ENCODE results near the gene USP47.

The USP47 gene, protein sequence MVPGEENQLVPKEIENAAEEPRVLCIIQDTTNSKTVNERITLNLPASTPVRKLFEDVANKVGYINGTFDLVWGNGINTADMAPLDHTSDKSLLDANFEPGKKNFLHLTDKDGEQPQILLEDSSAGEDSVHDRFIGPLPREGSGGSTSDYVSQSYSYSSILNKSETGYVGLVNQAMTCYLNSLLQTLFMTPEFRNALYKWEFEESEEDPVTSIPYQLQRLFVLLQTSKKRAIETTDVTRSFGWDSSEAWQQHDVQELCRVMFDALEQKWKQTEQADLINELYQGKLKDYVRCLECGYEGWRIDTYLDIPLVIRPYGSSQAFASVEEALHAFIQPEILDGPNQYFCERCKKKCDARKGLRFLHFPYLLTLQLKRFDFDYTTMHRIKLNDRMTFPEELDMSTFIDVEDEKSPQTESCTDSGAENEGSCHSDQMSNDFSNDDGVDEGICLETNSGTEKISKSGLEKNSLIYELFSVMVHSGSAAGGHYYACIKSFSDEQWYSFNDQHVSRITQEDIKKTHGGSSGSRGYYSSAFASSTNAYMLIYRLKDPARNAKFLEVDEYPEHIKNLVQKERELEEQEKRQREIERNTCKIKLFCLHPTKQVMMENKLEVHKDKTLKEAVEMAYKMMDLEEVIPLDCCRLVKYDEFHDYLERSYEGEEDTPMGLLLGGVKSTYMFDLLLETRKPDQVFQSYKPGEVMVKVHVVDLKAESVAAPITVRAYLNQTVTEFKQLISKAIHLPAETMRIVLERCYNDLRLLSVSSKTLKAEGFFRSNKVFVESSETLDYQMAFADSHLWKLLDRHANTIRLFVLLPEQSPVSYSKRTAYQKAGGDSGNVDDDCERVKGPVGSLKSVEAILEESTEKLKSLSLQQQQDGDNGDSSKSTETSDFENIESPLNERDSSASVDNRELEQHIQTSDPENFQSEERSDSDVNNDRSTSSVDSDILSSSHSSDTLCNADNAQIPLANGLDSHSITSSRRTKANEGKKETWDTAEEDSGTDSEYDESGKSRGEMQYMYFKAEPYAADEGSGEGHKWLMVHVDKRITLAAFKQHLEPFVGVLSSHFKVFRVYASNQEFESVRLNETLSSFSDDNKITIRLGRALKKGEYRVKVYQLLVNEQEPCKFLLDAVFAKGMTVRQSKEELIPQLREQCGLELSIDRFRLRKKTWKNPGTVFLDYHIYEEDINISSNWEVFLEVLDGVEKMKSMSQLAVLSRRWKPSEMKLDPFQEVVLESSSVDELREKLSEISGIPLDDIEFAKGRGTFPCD (N-terminal part only)

DNA sequence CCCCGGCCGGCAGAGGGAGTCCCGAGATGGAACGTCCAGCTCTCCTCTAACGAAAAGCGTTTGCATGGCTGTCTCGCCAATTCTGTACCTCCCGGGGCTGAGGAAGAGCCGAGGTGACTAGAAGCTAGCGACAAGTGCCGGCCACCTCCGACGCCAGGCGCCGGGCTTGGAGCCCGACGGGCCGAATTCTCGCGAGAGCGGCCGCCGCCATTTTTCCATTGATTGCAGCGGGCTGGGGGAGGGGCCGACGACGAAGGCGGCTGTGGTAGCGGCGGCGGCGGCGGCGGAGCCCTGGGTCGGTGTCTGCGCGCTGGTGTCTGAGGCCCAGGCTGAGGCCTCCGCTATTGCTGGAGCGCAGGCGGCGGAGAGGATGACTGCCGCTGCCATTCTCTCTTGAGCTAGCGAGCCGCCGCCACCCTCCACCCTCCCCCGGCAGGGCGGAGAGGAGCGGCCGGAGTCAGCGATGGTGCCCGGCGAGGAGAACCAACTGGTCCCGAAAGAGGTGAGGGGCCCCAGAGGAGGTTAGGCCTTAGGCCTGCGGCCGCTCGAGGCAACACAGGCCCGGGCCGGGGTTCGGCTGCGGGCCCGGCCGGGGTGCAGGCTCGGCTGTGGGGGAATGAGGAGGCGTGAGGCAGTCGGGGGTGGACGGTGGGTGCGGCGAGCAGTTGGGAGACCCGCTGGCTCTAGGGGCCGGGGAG is at the start of gene USP47:
Gene USP47 (plus strand): TSS at position 250 of the 698 bp plus-strand sequence. CDS start 214 bp downstream, at position 464.
- peak; percentile 82 to 93 (median 88) for DNase-seq (ENCODE audit: low read depth in 3 of 3)

DNA sequence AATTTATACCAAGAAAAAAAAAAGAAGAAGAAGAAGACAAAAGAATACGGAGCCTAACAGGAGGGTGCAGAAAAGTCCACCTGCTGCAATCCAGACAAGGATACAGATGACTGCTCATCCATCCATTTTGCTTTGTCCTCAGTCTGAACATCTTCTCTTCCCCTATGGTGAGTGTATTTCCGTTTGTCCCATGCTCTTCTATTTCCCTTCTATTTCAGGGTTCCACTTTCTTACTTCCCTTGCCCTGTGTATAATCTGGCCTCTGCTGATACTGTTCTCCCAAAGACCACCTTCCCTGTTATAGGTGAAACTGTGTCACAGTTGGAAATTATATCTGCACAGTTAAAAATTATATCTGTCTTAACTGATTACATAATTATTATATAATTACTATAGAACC is 48.7 kb upstream of the USP47 start:
- DNase-seq (ENCODE audit: low read depth in 3 of 3): no peak

DNA sequence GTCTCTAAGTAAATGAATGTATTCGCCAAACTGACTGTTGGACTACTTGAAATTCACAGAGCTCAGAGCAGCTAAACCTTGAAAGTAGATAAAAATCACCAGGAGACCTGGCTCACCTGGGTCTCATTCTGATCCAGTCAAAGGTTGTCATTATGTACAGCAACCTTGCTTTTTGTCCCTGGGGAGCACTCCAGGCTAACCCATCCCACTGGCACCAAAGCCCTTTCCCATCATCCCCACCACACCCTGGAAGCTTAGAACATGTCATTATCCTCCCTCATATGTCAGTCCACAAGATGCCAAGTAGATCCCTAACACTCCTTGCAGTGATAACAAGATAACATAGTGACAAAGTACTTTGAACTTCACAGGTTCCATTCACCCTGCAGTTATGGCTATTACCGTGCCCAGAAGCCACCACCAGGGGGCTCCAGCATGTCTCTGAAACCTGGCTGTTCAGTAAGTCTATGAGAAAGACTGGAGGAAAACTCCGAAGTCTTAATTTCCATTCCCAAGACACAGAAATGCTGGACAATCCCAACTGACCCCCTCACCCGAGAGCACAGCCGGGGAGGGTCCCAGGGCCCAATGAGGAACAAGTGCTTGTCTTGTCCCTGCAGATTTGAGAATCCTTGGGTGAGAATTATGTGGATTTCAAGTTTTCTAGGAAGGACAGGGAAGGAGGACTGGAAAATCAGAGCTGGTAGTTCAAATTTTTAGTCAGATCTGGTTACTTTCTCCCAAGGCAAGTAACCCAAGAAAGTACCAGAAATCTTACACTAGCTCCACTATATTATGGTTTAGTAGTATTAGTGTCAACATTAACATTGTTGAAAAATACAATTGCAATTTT is 43.0 kb upstream of the USP47 start:
- DNase-seq (ENCODE audit: low read depth in 3 of 3): peak; percentile 32 to 63 (median 47)

DNA sequence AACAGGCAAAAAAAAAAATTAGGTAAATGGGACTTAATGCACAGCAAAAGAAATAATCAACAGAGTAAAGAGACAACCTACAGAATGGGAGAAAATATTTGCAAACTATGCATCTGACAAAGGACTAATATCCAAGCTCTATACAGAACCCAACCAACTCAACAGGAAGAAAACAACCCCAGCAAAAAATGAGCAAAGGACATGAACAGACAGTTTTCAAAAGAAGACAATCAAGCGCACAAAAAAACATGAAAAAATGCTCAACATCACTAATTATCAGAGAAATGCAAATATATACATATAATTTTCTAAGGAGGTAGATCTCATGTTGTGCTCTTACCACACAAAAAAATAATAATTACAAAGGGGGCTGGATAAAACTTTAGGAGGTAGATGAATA is 36.5 kb upstream of the USP47 start:
- DNase-seq (ENCODE audit: low read depth in 3 of 3): no peak

DNA sequence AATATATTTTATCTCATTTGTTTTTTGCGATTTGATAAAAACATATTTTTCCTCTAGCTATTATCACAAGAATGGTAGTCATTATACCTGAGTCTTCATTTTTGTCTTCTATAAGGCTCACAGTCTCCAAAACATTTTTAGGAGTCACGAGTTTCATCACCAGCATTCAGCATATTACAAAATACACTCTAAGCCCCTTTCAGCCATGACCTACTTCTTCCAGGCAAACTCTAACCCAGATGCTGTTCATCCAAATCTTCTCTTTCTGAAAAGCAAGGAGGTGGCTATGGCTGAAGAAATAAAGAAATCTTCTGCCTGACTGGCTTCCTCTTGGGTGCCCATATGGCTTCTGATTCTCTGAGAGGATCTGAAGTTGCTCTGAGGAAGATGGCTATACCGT is 35.7 kb upstream of the USP47 start:
- no peak for DNase-seq (ENCODE audit: low read depth in 3 of 3)

DNA sequence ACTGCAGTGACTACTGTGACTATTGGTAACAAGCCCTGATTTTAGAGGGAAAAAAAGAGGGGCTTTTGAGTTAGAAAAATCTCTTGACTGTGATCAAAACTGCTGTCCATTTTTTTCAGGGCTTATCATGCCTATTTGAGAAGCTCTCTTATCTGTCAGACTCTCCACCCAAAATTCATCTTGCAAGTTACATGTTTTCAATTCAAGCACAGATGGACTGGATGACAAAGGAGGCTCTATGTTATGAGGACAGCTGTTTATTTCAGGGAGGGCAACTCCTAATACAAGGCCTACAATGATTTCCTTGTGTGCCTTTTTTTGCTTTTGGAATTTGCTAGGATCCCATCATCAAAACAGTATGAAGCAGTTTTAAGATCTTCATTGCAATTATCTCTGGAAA is 35.2 kb upstream of the USP47 start:
- no peak for DNase-seq (ENCODE audit: low read depth in 3 of 3)

DNA sequence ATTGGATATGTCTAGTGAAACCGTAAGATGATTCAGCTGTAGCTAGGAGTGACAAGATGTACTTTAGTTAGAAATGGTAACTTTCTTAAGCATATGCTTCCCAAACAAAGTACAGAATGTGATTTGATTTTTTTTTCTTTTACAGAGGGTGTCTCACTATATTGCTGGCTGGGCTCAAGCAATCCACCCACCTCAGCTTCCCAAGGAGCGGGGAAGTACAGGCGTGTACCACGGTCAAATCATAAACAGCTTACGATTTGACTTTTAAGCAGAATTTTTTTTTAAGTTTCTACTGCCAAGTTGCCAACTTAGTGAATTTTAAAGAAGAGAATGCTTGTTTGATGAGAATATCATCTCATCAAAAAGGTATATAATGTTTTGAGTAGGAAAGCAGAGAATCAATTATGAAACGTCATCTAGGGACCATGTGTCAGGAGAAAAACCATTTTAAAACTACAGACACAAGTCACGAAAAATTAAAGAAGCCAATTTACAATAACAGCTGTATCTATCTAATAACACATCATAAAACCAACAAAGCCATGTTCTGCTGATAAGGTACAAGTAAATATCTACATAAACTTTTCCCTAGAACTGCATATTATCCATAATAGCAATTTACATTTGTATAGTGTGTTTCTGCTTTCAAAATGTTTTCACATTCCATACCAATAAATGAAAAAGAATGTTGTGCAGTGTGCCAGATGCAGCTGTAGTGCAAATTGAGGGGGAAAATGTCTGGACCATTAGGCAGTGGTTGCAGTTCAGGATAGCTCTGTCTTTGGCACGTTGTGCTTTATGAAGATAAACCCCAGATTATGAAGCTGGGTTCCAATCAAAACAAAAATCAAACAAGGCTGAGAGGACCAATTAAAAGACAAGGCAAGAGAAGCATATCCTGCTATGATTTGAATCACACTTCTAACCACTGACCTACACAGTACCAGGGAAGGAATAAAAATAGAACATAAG is 33.7 kb upstream of the USP47 start:
- no peak for DNase-seq (ENCODE audit: low read depth in 3 of 3)

DNA sequence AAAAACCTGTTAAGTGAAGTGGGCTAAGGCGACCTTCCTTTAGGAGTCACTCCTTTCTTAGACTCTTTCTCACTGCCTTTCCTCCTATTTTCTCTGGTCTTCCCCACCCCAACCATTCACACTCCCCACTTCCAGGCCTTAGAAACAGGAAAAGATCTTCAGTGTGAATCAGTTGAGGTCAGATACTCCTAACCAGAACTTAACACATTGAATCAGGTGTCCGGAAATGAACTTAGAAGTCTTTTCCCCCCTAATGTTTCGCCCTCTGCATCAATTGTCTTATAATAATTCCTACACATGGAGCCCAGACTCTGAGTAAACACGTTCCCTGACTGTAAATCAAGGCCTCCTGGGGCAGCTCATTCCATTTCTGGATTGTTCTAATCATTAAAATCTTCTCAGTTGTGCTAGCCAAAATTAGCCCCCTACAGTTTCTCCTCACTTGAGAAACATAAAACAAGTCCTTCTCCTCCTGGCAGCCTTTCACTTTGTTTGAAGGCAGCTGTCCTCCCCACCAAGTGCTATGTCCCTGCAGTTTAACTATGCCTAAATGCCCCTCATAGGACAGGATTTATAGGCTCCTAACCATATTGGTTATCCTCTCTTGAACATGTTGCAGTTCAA is 32.7 kb upstream of the USP47 start:
- no peak for DNase-seq (ENCODE audit: low read depth in 3 of 3)

DNA sequence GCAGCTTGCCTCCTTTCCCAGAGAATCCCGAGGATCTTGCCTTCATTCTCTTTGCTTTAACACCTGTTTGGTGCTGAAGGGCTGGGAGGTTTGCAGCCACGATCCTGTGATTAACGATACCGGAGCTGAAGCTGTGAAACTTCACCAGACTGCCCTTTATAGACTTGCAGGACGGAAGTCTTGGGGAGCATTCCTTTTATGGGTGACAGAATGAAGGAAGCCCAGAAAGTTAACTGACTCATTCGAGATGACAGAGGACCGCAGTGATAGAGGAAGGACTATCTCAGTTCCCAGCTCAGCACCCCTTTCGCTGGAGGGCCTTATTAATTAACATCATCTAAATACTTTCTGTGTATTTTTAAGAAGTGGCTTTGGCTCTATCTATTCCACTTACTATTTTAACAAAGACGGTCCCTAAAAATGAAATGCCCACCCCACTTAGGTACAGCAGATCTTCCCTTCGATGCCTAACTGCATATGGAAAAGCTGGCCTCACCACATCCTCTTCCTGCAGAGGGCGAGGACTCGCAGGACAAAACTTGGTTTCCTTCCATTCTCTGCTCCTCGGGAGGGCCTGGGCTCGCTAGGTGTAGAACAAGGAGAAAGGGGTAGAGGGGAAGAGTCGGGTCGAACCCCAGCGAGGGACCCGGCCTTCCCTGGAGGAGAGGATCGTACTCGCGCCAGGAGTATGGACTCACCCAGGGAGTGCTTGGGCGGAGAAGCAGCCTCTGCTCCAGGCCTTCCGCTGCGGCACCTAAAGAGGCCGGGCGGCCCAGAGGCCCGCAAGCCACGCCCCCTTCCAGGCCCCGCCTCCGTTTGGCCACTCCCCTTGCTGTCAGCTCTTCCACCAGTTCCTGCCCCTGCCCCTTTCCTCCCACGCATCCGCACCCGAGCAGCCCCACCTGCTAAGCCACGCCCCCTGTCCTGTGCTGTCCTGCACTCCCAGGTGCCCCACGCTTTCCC is 30.7 kb upstream of the USP47 start:
- peak in 1 of 3 experiments; percentile 16 for DNase-seq (ENCODE audit: low read depth in 3 of 3)

DNA sequence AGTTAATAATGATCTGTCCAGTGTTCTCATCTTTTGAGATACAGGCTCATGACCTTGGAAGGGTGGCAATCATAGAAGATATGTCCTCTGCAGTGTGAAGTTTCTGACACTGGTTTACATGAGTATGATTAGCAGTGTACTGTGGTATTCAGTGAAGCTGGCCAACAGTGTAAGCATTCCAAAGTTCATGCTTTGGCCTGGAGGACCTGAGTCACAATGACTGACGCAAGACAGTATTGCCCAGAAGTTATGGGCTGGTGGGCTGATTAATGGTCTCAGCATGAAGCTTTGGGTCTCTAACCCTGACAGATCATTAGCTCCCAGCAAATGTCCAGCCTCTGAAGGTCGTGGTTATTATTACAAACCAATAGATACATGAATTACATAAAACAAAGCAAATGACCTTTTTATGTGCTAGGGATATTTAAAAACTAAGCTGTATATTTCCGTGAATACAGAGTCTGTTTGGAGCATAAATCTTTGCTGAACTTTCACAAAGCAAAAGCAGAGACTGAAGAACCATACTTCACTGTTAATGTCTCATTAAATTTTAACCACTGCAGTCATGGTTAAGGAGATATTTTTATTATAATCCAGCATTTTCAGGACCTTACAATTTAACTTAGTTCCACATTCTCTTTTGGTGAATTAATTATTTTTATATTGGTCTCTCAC is 28.3 kb upstream of the USP47 start:
- no peak for DNase-seq (ENCODE audit: low read depth in 3 of 3)

DNA sequence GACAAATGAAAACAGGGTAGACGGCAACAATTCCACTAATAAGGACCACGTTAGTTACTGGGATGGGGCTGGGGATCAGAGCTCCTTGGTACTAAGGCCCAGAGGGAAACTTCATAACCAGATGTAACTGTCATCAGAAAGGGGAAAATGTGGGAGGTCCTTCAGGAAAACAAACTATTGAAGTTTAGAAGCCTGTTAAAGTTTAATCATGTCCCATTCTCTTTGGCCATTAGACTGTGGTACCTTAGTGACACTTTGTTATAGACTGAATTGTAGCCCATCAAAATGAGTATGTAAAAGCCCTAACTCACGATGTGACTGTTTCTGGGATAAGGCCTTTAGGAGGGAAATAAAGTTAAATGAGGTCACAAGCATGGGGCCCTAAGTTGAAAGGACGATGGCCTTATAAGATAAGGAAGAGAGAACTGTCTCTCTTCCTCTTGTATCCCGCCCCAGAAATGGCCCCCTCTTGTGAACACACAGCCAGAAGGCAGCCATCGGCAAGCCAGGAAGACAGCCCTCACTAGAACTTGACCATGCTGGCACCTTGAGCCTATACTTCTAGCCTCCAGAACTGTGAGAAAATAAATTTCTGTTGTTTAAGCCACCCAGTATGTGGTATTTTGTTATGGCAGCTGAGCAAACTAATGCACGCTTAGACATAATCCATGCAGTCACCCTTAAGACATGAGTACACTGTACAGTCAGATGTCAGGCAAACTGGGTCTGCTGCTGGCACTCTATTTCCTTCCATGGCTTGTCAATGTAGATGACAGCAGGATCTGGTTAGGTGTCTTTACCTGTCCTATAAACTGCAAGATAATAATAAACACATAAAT is 26.9 kb upstream of the USP47 start:
- no peak for DNase-seq (ENCODE audit: low read depth in 3 of 3)

DNA sequence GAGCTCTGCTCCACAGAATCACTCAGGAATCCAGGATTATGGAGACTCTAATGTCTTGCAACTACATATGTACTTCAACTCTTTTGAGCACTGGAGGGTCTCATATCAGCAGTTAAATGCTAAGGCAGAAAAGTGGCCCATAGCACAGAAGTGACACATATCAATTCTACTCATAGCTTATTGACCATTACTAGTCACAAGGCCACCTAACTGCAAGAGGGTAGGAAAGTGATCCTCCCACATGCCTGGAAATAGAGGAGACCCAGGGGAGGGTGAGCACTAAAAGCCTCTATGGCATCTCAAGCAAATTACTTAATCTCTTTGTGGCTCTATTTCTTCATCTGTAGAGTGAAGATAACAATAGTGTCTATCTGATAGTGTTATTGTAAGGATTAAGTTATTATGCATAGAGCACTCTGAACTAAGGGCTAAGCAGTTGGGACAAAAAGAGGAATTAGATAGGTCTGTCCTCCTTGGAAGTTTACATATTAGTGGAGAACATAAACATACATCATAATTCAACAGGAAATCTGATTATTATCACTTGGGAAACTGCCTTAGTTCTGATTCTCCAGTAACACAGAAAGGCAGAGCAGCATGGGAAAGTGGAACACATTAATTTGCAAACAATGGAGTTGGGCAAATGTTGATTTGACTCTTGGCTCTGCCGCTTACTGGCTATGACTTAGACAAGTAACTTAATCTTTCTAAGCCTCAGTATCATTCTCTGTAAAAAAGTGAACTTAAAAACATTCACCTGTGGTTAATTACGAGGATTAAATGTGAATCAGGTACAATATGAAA is 25.1 kb upstream of the USP47 start:
- DNase-seq (ENCODE audit: low read depth in 3 of 3): no peak

DNA sequence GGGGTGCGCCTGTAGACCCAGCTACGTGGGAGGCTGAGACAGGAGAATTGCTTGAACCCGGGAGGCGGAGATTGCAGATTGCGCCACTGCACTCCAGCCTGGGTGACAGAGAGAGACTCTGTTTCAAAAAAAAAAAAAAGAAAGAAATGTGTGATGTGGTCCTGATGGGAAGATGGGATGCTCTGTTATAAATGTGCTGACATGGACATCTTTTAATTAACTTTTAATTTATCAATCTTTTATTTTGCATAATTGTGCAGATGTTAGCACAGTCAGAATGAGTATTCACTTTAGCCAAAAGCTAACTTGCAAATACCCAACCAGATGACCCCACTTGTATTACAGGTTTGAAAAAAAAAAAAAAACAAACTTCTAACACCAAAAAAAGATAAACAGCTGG is 23.8 kb upstream of the USP47 start:
- DNase-seq (ENCODE audit: low read depth in 3 of 3): no peak

DNA sequence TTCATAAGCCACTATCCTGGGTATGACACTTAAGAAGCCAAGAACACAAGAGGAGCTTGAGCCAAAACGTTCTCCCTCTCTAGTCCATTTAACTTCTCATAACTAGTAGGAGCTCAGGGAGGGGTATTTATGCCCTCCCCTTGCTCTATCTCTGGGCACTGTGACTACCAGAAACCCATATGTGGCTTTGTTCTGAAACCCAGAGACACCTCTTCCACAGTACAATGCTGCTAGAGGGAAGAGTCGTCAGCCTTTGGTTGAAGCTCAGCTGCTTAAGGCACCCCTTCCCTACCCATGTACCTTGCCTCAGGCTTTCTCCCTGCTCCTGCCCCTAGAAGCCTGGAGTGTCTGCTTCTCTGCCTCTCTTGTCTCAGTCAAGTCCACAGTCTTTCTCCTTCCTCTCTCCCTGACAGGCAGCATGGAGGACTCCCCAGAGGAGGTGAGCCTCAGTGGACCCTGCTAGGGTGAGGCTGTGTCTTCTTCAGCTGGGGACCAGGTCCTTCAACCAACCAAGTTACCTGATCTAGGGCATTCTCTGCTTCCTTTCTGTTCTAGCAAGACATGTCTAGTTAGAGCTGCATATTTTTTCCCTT is 23.1 kb upstream of the USP47 start:
- DNase-seq (ENCODE audit: low read depth in 3 of 3): no peak

DNA sequence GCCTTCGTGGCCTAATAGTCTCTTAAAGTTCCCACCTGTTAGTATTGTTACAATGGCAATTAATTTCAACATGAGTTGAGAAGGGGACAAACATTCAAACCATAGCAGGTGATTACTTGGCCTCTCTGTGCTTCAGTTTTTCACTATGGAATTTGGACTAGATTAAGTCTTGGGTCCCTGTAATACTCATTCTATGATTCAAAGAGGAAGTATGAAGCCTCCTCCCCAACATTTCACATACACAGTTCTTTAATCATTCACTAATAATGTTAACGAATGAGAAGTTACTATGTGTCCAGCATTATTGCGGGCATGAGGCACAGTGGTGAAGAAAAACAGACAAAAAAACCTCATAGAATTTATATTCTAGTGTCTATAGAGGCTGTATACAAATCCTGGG is 19.9 kb upstream of the USP47 start:
- DNase-seq (ENCODE audit: low read depth in 3 of 3): no peak
